ENCODE results near the gene ATP8A1.

DNA sequence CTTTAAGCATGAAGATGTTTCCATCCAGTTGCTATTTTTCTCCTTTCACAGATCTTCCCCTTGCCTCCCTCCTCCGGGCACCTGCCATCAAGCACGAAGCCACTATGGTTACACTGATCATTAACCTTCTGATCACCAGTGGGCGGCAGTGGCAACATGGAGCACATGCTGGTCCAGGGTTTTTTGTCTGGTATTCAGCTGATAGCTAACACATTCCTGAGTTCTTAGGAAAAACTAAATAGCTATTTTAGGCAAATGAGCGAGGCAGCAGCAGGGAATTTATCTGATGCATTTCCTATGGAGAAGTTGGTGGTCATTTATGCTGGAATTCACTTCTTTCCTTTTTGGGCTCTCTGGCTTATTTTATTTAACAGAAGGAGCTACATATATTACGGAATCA lies 236.8 kb downstream of the ATP8A1 start:
- TF ChIP-seq, protein P1, sequence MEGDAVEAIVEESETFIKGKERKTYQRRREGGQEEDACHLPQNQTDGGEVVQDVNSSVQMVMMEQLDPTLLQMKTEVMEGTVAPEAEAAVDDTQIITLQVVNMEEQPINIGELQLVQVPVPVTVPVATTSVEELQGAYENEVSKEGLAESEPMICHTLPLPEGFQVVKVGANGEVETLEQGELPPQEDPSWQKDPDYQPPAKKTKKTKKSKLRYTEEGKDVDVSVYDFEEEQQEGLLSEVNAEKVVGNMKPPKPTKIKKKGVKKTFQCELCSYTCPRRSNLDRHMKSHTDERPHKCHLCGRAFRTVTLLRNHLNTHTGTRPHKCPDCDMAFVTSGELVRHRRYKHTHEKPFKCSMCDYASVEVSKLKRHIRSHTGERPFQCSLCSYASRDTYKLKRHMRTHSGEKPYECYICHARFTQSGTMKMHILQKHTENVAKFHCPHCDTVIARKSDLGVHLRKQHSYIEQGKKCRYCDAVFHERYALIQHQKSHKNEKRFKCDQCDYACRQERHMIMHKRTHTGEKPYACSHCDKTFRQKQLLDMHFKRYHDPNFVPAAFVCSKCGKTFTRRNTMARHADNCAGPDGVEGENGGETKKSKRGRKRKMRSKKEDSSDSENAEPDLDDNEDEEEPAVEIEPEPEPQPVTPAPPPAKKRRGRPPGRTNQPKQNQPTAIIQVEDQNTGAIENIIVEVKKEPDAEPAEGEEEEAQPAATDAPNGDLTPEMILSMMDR (IDR thresholded peaks at IDR 0.05) = no peak
- no peak for TF ChIP-seq POLR2A (IDR thresholded peaks at IDR 0.05)

Measured in upper lobe of left lung (tissue), 4 donors.